Activated CD4-positive, CD25-positive, alpha-beta regulatory T cell treated with anti-CD3 and anti-CD28 coated beads, Interleukin-2, amount 50 U/mL, for 16 hours (primary cell): ENCODE measurements around the gene MYO9B.
A peak's percentile ranks its signal among the peaks of the same experiment; 100 is the strongest.
"Not testable (repeated sequence)": the region's sequence is repeated elsewhere in the genome, so short reads cannot be mapped to it uniquely, and the experiment has no call there.

ENCODE experiments used
- DNase-seq: peaks from one replicate; pipeline ENCODE4 v3.0.0-alpha.2; 2020; ENCODE audit warnings: low read depth, low spot score

The MYO9B gene

GRCh38 chr19:17114414-17114831 lies 38.8 kb downstream of the MYO9B start:
- no peak for DNase-seq

DNA sequence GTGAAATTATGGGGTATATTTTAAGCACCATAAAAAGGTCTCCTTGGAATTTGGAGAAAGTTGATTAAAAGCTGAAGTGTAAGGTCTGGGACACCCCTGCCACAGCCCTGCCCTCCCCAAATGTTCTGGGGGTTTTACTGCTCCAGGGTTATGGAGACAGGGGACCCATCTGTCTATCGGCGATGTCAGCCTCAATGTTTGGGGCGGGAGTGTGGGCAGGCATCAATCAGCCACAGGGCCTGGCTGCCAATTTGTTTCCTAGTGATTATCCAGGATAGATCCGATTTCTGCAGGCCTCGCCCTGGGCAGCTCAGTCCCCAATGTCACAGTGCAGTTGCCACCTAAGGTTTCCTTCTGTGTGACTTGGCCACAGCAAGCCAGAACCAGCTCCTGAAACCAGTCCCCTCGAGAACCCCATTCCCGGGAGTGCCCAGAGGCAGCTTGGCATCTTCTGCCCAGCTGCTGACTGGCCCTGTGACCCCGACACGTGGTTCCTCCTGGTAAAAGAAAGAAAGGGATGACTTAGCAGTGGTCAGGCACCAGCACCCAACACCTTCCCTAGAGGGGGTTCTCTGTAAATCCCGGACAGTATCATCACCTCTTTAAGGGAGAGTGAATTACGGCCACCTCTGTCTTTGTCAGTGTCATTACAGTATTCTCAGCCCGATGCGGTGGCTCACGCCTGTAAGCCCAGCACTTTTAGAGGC lies 41.6 kb downstream of the MYO9B start:
- no peak for DNase-seq

DNA sequence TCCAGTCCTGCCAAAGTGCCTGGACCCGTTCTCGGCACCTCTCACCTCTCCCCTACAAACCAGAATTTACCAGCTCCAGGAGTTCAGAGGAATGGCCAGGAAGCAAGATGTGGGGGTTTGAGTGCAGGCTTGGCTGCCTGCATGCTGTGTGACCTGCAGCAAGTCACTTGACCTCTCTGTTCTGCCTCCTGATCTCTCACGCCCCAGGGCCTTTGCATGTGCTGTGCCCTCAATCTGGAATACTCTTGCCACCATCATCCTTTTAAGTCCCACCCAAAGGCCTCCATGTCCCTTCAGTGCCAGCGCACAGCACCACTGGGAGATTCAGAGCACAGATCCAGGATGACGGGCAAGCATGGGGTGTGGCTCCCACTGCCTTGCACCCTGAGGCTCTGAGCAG lies 43.4 kb downstream of the MYO9B start:
- no peak for DNase-seq

- DNase-seq = no peak
Observed at GRCh38 chr19:17121736-17122293, 46.2 kb downstream of the MYO9B start.

DNA sequence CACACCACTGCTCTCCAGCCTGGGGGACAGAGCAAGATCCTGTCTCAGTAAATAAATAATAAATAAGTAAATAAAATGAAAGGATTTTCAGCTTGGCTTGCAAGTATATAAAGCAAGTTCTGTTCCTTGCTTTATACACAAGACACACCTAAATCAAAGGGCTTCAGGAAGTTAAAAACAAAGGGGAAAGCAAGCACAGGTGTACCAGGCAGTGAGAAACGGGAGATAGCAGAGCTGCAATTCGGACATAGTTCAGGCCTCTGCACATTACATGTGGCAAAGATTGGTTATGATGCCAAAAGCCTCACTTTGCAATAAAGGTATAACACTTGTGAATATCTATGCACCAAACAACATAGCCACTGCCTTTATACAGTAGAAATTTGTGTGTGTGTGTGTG lies 47.5 kb downstream of the MYO9B start:
- DNase-seq = no peak

DNA sequence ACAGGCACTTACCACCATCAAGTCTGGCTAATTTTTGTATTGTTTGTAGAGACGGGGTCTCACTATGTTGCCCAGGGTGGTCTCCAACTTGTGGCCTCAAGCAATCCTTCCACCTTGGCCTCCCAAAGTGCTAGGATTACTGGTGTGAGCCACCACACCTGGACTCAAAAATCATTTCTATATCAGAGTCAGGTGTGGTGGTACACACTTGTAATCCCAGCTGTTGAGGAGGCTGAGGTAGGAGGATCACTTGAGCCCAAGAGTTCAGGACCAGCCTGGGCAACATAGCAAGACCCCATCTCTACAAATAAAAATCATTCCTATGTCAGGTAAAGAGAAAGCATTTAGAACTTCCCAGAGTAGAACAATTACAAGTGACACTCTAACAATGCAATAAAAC lies 48.4 kb downstream of the MYO9B start:
- no peak for DNase-seq

GRCh38 chr19:17125062-17125727 lies 49.6 kb downstream of the MYO9B start:
- no peak for DNase-seq

DNA sequence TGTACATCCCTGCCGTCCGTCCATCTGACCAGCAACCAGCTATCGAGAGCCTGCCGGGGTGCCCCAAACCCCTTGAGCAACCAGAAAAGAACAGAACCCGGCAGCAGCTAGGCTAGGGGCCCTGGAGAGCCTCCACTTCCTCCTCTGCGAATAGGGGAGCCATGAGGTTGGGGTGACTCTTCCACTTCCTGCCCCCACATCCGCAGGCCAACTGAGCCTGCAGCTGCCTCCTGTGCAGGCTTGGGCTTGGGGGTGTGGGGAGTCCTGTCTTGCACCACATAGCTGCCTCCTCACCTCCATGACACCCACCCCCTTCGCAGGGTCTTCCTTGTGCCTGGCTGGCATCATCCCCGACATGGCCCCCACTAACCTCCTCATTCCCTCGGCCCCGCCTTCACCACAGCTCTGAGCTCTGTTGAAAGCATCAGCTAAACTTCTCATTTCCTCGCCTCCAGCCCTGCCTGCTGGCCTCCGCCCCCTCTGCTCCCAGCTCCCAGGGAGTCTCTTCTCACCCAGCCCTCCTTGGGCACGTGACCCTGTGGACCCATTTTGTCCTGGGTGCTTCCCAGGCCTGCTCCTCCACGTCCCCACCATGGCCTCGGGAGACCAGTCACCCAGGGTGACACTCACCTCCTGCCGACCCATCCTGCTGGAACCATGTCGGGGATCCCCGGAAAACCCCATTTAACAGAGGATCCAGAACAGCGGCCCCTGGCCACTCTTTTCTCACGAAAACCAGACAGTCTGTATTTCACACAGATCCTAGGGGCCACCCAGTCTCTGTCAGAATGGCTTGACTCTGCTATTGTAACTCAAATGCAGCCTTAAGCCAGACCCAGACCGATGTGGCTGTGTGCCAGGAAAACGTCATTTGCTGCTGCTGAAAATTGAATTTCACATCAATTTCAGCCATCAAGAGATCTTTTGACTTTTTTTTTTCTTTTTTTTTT lies 50.4 kb downstream of the MYO9B start:
- peak; percentile 59 for DNase-seq

DNA sequence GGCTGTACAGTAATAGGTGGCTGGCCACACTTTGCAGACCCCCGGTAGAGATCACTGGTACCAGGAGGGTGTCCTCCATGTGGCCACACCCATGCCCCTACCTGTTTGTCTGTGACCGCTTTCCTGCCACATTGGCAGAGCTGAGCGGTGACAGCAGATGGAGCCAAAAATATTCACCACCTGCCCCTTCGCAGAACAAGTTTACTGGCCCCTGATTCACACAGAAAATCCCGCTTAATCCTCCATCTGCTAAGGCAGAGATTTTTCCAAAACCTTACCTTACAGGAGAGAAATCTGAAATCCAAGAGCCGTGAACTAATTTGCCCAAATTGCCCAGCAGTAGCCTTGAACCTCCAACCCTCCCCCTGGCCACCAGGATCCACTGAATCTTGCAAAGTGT lies 52.1 kb downstream of the MYO9B start:
- no peak for DNase-seq

- DNase-seq = no peak
Observed at GRCh38 chr19:17128403-17128802, 52.8 kb downstream of the MYO9B start.

GRCh38 chr19:17128820-17129219 lies 53.2 kb downstream of the MYO9B start:
- no peak for DNase-seq

DNA sequence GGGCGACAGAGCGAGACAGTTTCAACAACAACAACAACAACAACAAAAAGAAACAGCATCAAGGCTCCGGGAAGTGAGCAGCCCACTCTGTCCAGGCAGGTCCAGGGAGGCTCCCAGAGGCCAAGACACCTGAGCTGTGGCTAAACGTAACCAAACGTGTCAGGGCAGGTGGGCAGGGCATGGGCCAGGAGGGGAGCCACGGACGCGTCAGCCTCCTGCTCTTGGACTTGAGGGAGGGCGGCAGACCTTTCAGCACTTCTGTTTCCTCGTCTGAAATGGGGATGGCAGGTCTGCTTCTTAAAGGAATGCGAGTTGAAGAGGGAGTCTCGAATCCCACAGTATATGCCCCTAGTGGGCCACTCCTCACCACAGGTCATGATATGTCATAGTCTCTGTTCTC lies 53.8 kb downstream of the MYO9B start:
- DNase-seq = no peak

DNA sequence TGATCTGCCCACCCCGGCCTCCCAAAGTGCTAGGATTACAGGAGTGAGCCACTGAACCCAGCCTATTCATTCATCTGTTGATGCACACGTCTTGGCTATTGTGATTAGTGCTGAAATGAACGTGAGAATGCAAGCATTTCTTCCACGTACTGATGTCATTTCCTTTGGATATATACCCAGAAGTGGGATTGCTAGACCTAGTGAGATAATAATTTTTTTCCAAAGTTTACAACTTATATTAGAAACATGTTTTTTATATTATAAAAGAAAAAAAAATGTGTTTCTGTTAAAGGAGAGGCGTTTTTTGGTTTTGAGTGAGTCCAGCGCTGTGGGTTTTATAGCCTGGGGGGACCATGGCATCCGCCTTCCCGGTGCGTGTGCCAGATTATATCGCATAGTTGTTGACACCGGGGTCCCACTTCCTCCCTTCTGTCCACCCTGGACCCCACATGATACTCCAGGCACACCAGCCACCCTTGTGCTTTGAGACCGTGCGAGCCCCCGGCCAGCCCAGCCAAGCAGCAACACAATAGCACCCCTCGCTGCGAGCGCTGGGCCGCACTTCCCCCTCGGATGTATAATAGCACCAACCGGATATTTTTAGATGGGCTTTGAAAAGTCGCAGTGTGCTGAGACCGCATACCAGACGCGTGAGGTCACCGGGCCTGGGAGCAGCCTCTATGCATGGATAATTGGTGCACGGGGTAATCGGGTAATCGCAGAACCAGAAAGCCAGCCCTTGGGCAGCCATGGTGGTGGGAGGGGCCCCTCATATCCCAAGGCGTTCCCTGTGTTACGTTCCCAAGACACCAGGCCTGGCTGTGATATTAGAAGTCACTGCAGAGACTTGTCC lies 59.6 kb downstream of the MYO9B start:
- DNase-seq = no peak

DNA sequence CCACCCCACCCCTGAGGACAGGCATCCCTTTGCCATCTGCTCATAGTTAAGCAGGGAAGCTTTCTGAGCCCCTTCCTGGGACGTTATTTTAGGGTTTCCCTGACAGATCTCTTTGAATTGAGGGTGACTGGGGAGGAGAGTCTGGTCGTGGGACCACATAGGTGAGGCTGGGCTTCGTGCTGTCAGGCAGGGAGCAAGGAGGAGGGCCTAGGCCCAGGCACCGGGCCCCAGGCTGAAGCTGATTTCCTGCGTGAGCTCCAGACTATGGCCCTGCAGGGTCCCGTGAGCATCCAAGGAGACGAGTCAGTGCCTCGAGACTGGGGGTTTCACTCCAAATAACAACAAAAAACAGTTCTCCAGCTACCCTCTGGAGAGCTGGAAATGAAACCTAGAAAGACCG lies 60.4 kb downstream of the MYO9B start:
- no peak for DNase-seq

- no peak for DNase-seq
Observed at GRCh38 chr19:17136617-17137016, 61.0 kb downstream of the MYO9B start.

DNA sequence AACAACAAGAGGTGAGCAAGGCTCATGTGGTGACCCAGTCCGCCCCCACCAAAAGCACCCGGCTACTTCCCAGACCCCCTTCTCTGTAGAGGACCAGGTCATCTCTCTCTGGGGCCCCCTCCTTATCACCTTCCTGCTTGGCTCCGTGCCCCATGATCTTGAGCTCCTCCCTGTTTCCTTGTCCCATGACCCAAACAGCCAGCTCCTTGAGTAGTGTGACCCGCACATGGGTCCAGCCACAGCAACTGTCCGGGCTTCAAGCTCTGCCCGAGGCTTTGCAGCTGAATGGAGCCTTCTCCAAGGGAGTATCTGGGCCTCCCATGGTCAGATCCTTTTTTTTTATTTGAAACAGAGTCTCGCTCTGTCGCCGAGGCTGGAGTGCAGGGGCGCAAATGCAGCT lies 61.8 kb downstream of the MYO9B start:
- DNase-seq = no peak

DNA sequence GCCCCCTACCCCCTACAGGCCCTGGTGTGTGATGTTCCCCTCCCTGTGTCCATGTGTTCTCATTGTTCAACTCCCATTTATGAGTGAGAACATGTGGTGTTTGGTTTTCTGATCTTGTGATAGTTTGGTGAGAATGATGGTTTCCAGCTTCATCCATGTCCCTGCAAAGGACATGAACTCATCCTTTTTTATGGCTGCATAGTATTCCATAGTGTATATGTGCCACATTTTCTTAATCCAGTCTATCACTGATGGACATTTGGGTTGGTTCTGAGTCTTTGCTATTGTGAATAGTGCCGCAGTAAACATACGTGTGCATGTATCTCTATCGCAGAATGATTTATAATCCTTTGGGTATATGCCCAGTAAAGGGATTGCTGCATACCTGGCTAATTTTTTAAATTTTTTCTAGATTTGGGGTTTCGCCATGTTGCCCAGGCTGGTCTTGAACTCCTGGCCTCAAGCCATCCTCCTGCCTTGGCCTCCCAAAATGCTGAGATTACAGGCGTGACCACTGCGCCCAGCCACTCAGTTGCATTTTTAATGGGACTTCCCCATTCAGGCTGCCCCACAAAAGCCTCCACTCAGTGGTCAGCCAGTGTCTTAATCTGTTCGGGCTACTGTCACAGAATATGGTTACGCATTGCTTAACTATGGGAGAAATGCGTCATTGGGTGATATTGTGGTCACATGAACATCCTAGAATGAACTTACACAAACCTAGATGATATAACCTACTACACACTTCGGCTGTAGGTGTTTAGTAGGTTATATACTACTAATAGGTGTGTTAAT lies 62.7 kb downstream of the MYO9B start:
- DNase-seq = not testable (repeated sequence)

- no peak for DNase-seq
Observed at GRCh38 chr19:17138937-17139598, 63.5 kb downstream of the MYO9B start.

DNA sequence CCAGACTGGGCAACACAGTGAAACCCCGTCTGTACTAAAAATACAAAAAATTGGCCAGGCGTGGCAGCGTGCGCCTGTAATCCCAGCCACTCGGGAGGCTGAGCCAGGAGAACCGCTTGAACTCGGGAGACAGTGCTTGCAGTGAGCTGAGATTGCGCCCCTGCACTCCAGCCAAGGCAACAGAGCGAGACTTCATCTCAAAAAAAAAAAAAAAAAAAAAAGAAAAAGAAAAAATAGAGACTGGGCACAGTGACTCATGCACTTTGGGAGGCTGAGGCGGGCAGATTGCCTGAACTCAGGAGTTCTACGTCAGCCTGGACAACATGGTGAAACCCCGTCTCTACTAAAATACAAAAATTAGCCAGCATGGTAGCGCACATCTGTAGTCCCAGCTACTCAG lies 69.2 kb downstream of the MYO9B start:
- DNase-seq = not testable (repeated sequence)
